GM19438 (cell line): ENCODE results near the gene LMBR1L.
"Not testable (repeated sequence)": the region's sequence is repeated elsewhere in the genome, so short reads cannot be mapped to it uniquely, and the experiment has no call there.

Source experiments
- ATAC-seq: cut with Tn5 transposase; IDR thresholded peaks from one replicate; pipeline ENCODE4 v1.9.1; 2021; ENCODE audit warnings: low read depth; ENCODE audit not compliant: unreplicated experiment

The LMBR1L gene

GRCh38 chr12:49110464-49111155 lies at the start of gene LMBR1L:
Gene LMBR1L, minus strand, starts transcription at chr12:49110847. Its CDS starts 292 bp downstream, at chr12:49110555.
- ATAC-seq, result peak; percentile 99

GRCh38 chr12:49160399-49160798 lies 49.8 kb upstream of the LMBR1L start:
- no peak for ATAC-seq

GRCh38 chr12:49154221-49154620 lies 43.6 kb upstream of the LMBR1L start:
- ATAC-seq, result no peak

GRCh38 chr12:49147384-49147783 lies 36.7 kb upstream of the LMBR1L start:
- ATAC-seq, result no peak

GRCh38 chr12:49146406-49146805 lies 35.8 kb upstream of the LMBR1L start:
- ATAC-seq, result no peak

- no peak for ATAC-seq
Observed at GRCh38 chr12:49144384-49144783, 33.7 kb upstream of the LMBR1L start.

GRCh38 chr12:49138999-49139398 lies 28.4 kb upstream of the LMBR1L start:
- no peak for ATAC-seq

- no peak for ATAC-seq
Observed at GRCh38 chr12:49138587-49138986, 27.9 kb upstream of the LMBR1L start.

- no peak for ATAC-seq
Observed at GRCh38 chr12:49137476-49137875, 26.8 kb upstream of the LMBR1L start.

- ATAC-seq, result not testable (repeated sequence)
Observed at GRCh38 chr12:49136997-49137396, 26.4 kb upstream of the LMBR1L start.

GRCh38 chr12:49133590-49133989 lies 22.9 kb upstream of the LMBR1L start:
- ATAC-seq, result no peak

GRCh38 chr12:49133014-49133413 lies 22.4 kb upstream of the LMBR1L start:
- ATAC-seq, result no peak

- no peak for ATAC-seq
Observed at GRCh38 chr12:49131894-49132461, 21.3 kb upstream of the LMBR1L start.

GRCh38 chr12:49131051-49131893 lies 20.6 kb upstream of the LMBR1L start, which contains the start of gene TUBA1B:
Gene TUBA1B, minus strand, starts transcription at chr12:49131395. Its CDS starts 95 bp downstream, at chr12:49131300.
- peak; percentile 66 for ATAC-seq

GRCh38 chr12:49130151-49131050 lies 19.8 kb upstream of the LMBR1L start:
- ATAC-seq, result peak; percentile 49

- ATAC-seq, result no peak
Observed at GRCh38 chr12:49129332-49130150, 18.9 kb upstream of the LMBR1L start.

GRCh38 chr12:49127971-49128370 lies 17.3 kb upstream of the LMBR1L start:
- ATAC-seq, result not testable (repeated sequence)

- ATAC-seq, result no peak
Observed at GRCh38 chr12:49126852-49127763, 16.5 kb upstream of the LMBR1L start.
